Kidney tubule cell (primary cell): ENCODE measurements around the gene CHRM5.
"Not testable (repeated sequence)": the region's sequence is repeated elsewhere in the genome, so short reads cannot be mapped to it uniquely, and the experiment has no call there.

Experiments
- DNase-seq: peaks from one replicate; pipeline ENCODE4 v3.0.0-alpha.2; 2018; ENCODE audit warnings: low spot score

The CHRM5 gene

GRCh38 chr15:33987444-33987843, 19.1 kb downstream of the CHRM5 start:
- no peak for DNase-seq

- peak; percentile 53 for DNase-seq
Observed at GRCh38 chr15:33988384-33988783, 20.1 kb downstream of the CHRM5 start.

GRCh38 chr15:33994005-33994615, 25.8 kb downstream of the CHRM5 start:
- DNase-seq = peak; percentile 23

- DNase-seq = not testable (repeated sequence)
Observed at GRCh38 chr15:33995666-33996065, 27.4 kb downstream of the CHRM5 start.

- DNase-seq = no peak
Observed at GRCh38 chr15:34001536-34001935, 33.2 kb downstream of the CHRM5 start.

- no peak for DNase-seq
Observed at GRCh38 chr15:34006381-34006780, 38.1 kb downstream of the CHRM5 start.

GRCh38 chr15:34009656-34010055, 41.4 kb downstream of the CHRM5 start:
- DNase-seq = no peak

GRCh38 chr15:34010921-34011320, 42.6 kb downstream of the CHRM5 start:
- DNase-seq = no peak

- DNase-seq = no peak
Observed at GRCh38 chr15:34011481-34011880, 43.2 kb downstream of the CHRM5 start.

GRCh38 chr15:34012461-34013028, 44.2 kb downstream of the CHRM5 start:
- no peak for DNase-seq

GRCh38 chr15:34013746-34014145, 45.4 kb downstream of the CHRM5 start:
- no peak for DNase-seq

GRCh38 chr15:34014556-34014955, 46.3 kb downstream of the CHRM5 start:
- DNase-seq = peak; percentile 67

GRCh38 chr15:34018021-34018645, 49.8 kb downstream of the CHRM5 start:
- no peak for DNase-seq

- DNase-seq = not testable (repeated sequence)
Observed at GRCh38 chr15:34018738-34019137, 50.4 kb downstream of the CHRM5 start.

- no peak for DNase-seq
Observed at GRCh38 chr15:34019369-34019990, 51.2 kb downstream of the CHRM5 start.

GRCh38 chr15:34023907-34024306, 55.6 kb downstream of the CHRM5 start:
- DNase-seq = no peak

- no peak for DNase-seq
Observed at GRCh38 chr15:34025252-34025651, 57.0 kb downstream of the CHRM5 start.

- DNase-seq = no peak
Observed at GRCh38 chr15:34027606-34028005, 59.3 kb downstream of the CHRM5 start.

- no peak for DNase-seq
Observed at GRCh38 chr15:34031987-34032760, 63.9 kb downstream of the CHRM5 start.

- peak; percentile 81 for DNase-seq
Observed at GRCh38 chr15:34038023-34038870, 70.0 kb downstream of the CHRM5 start.
